Osteocyte (in vitro differentiated cells): ENCODE results near the gene ACTA2. TPM values are rescaled to one million over a fixed set of nuclear protein-coding genes. Genes with fewer than 3 reads are reported as not detected.

Experiments used
- DNase-seq: peaks from one replicate; pipeline ENCODE4 v3.0.0; 2021; ENCODE audit warnings: mixed read lengths; ENCODE audit not compliant: unreplicated experiment; ENCODE audit errors: extremely low spot score
- H3K27ac Mint-ChIP-seq: one replicate; pipeline ENCODE4 v1.8.0; 2021; ENCODE audit warnings: mild to moderate bottlenecking, mixed read lengths; ENCODE audit not compliant: unreplicated experiment
- H3K27me3 Mint-ChIP-seq: one replicate; pipeline ENCODE4 v1.8.0; 2021; ENCODE audit warnings: mixed read lengths; ENCODE audit not compliant: unreplicated experiment
- H3K36me3 Mint-ChIP-seq: one replicate; pipeline ENCODE4 v1.8.0; 2021; ENCODE audit warnings: mixed read lengths; ENCODE audit not compliant: unreplicated experiment
- H3K4me1 Mint-ChIP-seq: one replicate; pipeline ENCODE4 v1.8.0; 2021; ENCODE audit warnings: mixed read lengths; ENCODE audit not compliant: unreplicated experiment
- H3K4me3 Mint-ChIP-seq: one replicate; pipeline ENCODE4 v1.8.0; 2021; ENCODE audit warnings: mild to moderate bottlenecking, moderate library complexity, mixed read lengths; ENCODE audit not compliant: unreplicated experiment
- H3K9me3 Mint-ChIP-seq: one replicate; pipeline ENCODE4 v1.8.0; 2021; ENCODE audit warnings: mixed read lengths; ENCODE audit not compliant: unreplicated experiment
- CTCF ChIP-seq: fragments of 200-600 bp; sonication (generic); IDR thresholded peaks from 2 replicates; pipeline ENCODE4 v1.5.0; 2021; ENCODE audit warnings: antibody characterized with exemption, mild to moderate bottlenecking, moderate library complexity
- total RNA-seq: library from RNA; stranded (reverse); gene quantifications from 2 replicates; pipeline ENCODE4 v1.2.1, GENCODE V29; 2021

ACTA2 gene
- total RNA-seq, 1 donor from 2014 or later, result 329 TPM

GRCh38 chr10:88938039-88938438, 14.5 kb downstream of the ACTA2 start:
- peaks cover 29% of the 10 kb centered on the region for H3K36me3 Mint-ChIP-seq
- TF ChIP-seq CTCF, result no peak
- no peaks in the 10 kb centered on the region for H3K27me3 Mint-ChIP-seq
- H3K9me3 Mint-ChIP-seq, result no peaks in the 10 kb centered on the region
- DNase-seq, result no peak
- peak overlapping the region; percentile 42 for H3K27ac Mint-ChIP-seq
- H3K4me1 Mint-ChIP-seq, result peaks cover 9% of the 10 kb centered on the region
- H3K4me3 Mint-ChIP-seq, result no peak overlapping the region

GRCh38 chr10:88936656-88937055, 15.9 kb downstream of the ACTA2 start:
- TF ChIP-seq CTCF, result no peak
- Mint-ChIP-seq H3K4me1 (peaks cover 17% of the 10 kb centered on the region), H3K27me3 (no peaks in the 10 kb centered on the region), H3K4me3 (no peak overlapping the region), H3K36me3 (peaks cover 21% of the 10 kb centered on the region), H3K27ac (peak overlapping the region; percentile 28), H3K9me3 (no peaks in the 10 kb centered on the region)
- DNase-seq, result no peak

- Mint-ChIP-seq H3K27me3 (no peaks in the 10 kb centered on the region), H3K4me1 (peaks cover 17% of the 10 kb centered on the region), H3K27ac (peak overlapping the region; percentile 81), H3K4me3 (no peak overlapping the region), H3K36me3 (peaks cover 11% of the 10 kb centered on the region), H3K9me3 (no peaks in the 10 kb centered on the region)
- no peak for DNase-seq
- TF ChIP-seq CTCF, result peak; percentile 82
Measured at GRCh38 chr10:88934900-88935672, 17.5 kb downstream of the ACTA2 start.

GRCh38 chr10:88933564-88933963, 19.0 kb downstream of the ACTA2 start:
- no peaks in the 10 kb centered on the region for H3K27me3 Mint-ChIP-seq
- no peak overlapping the region for H3K4me3 Mint-ChIP-seq

More at GRCh38 chr10:88933564-88933963, 19.0 kb downstream of the ACTA2 start:
- H3K9me3 Mint-ChIP-seq, result no peaks in the 10 kb centered on the region
- no peak overlapping the region for H3K27ac Mint-ChIP-seq
- TF ChIP-seq CTCF, result no peak
- peaks cover 17% of the 10 kb centered on the region for H3K4me1 Mint-ChIP-seq
- peaks cover 8% of the 10 kb centered on the region for H3K36me3 Mint-ChIP-seq
- DNase-seq, result no peak
